Fibroblast of peridontal ligament (primary cell): ENCODE measurements around the gene MYPOP.
"Not testable (repeated sequence)": the region's sequence is repeated elsewhere in the genome, so short reads cannot be mapped to it uniquely, and the experiment has no call there.

Source experiments
- DNase-seq: peaks from one replicate; pipeline ENCODE4 v3.0.0-alpha.2; 2010; ENCODE audit errors: extremely low read depth

Gene MYPOP

DNA sequence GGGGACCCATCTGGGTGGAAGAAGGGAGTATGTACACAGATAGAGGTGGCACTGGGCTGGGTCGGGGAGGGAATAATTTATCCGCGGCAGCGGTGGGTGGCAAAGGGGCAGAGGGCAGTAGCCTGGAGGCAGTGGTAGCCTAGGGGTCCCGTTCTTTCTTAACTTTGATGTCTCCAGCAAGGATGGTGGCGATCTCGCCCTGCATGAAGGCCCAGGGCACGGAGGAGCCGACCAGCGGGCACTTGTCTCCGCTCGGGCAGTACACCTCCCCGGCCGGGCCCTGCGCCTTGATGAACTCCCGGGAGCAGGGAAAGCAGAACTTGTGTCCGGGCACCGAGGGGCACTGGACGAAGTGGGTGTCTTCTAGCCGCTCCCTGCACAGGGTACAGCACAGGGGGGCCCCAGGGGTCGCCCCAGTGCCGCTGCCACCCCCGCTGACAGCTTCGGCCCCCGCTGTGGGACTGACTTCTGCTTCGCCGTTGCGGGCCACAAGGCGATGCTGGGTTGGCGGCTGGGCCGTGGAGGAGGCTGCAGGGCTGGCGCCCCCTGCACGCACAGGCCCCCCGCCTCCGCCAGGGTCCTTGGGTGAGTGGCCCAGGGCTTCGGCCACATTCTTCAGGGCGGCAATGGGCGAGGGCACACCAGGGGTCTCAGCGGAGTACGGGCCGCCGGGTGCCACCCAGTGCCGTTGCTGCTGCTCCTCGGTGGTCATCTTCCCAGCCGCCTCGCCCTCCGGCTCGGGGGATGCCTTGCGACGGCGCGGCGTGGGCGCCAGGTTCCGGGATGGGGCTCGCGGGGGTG is 18.3 kb downstream of the MYPOP start:
- no peak for DNase-seq

DNA sequence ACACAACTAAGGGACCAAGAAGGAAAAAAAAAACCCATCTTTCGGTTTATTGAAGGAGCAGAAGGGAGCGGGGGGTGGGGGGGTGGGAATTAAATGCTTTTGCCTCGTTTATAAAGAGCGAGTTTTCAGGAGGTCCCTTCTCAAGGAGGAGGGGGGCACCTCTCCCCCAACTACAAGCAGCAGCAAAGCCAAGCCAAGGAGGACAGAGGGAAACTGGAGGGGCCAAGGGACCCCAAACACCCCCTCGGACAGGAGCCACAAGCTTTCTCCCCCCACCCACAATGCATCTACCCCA is 18.9 kb downstream of the MYPOP start:
- DNase-seq: no peak

DNA sequence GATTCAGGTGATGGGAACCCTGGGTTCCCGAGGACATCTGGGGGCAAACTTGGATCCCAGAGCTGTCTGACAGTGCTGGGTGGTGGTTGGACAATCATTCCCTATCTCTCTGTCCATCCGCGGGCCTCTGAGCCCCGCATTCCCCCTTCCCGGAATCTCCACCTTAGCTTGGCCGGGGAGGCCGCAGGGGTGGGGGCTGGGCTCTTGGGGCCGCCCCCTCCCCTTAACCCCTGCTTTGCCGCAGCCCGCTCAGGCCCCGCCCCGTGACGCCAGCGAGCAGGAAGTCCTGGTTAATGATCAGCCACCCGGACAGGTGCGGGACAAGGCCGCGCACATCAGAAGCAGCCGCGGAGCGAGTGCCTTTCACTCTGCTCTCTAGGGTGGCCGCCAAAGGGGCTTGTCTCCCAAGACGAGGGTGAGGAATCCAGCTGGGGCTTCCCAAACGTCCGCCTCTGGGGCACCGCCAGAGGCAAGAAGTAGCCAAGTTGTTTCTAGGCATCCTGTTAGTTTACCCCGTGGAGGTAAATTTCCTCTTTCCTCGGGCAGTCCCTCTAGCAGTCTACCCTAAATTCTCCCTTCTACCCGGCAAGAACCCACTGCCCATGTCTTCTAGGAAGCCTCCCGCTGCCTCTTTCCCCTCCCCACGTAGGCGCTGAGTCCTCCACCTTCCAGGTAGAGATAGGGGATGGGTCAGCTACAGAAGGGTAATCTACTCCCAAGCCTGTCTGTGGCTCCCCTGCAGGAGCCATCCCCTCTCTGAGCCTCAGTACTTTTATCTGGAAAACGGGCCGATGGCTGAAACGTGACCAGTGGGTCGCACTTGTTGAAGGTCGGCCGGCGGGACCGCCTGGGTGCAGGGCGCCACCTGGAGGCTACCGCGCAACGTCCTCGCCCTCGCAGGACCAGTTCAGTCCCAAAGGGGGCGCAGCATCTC is 19.5 kb downstream of the MYPOP start:
- DNase-seq: peak; percentile 86

DNA sequence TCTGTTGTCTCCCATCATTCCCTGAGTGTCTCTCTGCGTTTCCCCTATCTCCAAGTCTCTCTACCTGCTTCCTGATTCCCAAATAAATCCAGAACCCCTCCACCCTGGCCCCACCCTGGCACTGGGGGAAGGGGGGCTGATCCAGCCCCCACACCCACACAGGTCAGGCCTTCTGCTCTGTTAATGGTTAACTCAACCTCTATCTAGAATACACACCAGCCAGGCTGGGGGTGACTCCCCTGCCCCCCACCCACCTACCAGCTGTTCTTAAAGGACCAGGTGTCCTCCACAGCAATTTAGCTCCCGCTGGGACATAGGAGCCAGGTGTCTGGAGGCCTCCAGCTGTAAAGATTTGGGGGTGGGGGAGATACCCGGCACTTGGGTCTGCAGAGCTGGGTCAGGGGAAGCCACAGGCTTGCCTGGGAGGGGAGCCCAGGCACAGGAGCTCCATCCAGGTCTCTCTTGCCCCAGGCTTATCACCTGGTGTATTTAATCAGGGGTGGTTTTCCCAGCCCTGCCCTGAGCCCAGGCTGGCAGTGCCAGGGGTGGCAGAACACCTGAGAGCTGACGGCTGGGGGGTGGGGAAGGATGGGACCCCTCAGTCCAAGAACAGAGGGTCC is 20.4 kb downstream of the MYPOP start:
- DNase-seq: no peak

DNA sequence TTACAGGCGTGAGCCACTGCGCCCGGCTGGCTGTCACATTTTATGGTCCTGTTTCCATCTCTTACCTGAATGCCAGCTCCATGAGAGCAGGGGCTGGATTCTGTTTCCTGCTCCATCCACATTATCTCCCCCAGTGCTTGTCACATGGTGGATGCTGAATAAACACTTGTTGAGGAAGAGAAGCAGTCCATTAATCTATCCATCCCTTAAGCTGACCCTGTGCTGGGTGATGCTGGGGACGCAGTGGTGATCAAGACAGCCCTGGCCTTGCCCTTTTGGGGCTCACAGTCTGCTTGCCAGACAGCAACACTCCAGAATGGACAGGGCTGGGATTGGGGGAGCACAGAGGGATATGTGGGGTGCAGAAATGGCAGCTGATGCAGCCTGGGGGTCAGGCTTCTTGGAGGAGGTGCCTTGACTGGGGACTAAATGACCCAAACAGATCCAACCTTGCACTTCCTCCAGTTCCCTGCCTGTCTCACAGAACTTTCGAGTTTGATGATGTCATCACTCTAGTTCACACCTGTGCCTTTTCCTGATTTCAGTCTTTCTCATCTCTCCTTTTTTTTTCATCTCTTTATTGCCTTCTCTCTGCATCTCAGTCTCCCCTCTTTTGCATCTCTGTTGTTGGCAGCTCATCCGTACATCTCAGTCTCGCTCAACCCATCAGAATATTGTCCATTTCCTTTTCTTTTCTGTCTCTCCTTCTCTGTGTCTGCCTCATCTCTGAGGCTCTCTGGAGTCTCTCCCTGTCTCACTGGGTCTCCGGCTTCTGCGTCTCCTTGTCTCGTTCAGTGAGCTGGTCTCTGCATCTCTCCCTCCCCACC is 21.1 kb downstream of the MYPOP start:
- no peak for DNase-seq

DNA sequence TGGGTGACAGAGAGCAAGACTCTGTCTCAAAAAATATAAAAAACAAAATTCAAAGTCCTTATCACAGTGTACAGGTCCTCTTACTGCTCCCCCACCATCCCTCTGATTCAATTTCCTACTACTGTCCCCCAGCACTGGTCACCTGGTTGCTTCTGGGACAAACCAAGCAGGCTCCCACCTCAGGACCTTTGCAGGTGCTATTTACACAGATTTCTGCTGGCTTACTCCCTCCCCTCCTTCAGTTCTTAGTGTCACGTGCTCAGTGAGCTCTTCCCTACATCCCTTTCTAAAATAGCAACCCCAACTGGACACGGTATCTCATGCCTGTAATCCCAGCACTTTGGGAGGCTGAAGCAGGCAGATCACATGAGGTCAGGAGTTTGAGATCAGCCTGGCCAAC is 22.4 kb downstream of the MYPOP start:
- DNase-seq: no peak

DNA sequence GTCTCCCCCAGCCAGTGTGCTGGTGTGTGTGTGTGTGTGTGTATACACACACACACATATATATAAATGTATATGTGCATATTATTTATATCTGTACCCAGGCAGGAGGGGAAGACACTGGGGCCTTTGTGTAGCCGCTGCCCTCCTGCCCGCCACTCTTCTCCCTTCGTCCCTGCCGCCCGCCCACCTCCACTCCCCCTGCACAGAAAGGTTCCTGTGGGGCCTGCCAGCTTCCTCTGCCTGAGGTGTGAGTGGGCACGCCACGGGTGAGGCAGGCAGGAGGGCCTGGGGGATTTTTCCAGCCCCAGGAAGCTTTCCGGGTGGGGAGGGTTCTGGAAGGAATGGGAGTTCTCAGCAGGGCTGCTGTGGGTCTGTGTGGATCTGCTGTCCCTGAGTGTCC is 23.4 kb downstream of the MYPOP start:
- no peak for DNase-seq

DNA sequence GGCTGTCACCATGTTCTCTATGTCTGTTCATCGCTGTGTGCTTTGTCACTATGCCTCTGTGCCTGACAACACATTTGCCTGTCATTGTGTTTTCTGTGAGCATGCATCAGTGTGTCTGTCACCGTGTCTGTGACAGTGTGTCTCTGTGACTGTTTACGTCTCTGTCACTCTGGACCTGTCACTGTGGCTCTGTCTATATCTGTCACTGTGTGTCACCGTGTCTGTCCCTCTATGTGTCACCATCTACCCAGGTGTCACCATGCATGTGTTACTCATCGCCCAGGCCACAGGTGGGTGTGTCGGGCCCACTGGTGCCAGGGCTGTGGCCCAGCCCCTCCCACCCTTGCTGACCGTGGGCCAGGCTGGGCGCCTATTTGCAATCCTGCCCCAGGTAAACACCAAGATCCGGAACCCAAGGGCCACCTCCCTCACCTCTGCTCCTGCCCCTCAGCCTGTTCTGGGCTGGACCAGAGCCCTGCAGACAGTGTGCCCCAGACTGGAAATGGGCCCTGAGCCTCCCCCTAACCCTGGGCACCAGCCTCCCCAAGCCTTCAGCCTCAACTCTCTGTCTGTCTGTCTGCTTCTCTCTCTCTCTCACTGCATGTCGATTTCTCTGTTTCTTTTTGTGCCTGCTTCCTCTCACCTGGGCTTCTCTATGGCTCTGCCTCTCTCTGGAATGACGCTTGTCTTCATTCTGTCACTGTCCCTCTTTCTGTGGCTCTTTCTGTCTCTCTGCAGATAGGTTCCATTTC is 24.2 kb downstream of the MYPOP start:
- no peak for DNase-seq

DNA sequence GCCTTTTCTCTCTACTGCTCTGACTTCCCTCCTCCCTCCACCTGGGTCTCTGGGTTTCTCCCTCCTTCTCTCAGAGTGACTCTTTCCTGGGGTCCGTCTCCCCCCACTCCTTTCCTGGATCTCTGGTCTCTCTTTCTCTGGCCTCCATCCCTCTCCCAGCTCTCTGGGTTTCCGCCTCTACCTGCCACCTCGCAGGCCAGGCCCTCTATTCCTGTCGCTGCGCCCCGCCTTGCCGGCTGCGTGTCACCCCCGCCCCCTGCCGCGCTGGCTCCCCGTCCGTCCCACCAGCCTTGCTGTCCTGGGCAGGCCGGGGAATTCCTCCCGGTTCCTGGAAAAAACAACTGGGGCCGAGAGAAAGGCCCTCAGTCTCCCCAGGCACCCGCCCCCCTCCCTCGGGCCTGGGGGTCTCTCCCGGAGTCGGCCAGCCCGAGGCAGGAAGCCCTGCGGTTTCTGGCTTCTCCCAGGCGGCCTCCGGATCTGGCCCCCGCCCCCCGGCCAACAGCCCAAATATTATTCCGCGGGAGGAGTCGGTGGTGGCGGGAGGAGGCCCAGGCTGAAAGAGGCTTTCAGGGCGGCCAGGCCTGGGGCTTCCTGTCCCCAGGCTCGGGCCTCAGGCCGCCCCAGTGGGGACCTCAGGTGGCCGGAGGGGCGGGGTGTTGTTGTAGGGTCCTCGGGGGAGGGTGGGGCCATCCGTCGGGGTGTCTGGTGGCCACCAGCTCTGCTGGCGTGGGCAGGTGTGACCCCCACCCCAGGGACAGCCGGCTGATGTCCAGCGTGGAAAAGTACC is 25.8 kb downstream of the MYPOP start:
- no peak for DNase-seq

DNA sequence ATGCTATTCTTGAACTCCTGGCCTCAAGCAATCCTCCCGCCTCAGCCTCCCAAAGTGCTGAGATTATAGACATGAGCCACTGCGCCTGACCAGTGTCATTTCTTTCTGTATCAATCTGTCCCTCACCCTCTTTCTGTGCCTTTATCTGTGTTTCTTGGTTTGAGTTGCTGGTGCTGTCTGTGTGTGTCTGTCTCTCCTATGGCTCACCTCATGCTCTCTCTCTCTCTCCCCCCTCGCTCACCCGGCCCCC is 26.3 kb downstream of the MYPOP start:
- no peak for DNase-seq

DNA sequence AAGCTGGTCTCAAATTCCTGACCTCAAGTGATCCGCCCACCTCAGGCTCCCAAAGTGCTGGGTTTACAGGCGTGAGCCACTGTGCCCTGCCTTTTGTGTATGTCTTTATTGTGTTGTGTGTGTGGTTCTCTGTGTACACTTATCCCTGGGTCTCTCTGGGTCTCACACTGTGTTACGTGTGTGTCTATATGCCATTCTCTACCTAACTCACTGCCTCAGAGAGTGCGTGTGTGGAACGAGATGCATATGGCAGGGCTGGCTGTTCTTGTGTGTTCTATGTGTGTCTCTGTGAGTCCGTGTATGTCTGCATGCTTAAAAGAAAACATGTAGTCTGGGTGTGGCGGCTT is 27.8 kb downstream of the MYPOP start:
- no peak for DNase-seq

DNA sequence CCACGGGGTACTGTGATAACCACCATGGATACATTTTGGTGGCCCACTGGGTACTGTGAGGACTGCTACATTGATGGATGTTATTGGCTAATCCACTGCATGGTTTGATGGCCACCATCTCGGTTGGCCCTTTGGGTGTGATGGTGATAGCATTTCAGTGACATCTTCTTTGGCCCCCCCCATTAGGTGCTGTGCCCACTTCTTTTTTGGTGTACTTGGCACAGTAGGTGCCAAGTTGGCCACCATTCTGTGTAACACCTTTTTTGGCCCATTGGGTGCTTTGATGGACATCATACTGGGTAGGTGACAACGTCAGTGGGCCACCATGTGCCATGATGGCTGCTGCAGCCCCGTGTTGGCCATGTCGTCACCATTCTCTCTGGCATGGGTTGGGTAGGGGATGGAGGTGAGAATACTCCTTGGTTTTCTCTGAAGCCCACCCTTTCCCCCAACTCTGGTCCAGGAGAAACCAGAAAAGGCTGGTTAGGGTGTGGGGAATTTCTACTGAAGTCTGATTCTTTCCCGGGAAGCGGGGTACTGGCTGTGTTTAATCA is 29.1 kb downstream of the MYPOP start:
- no peak for DNase-seq

DNA sequence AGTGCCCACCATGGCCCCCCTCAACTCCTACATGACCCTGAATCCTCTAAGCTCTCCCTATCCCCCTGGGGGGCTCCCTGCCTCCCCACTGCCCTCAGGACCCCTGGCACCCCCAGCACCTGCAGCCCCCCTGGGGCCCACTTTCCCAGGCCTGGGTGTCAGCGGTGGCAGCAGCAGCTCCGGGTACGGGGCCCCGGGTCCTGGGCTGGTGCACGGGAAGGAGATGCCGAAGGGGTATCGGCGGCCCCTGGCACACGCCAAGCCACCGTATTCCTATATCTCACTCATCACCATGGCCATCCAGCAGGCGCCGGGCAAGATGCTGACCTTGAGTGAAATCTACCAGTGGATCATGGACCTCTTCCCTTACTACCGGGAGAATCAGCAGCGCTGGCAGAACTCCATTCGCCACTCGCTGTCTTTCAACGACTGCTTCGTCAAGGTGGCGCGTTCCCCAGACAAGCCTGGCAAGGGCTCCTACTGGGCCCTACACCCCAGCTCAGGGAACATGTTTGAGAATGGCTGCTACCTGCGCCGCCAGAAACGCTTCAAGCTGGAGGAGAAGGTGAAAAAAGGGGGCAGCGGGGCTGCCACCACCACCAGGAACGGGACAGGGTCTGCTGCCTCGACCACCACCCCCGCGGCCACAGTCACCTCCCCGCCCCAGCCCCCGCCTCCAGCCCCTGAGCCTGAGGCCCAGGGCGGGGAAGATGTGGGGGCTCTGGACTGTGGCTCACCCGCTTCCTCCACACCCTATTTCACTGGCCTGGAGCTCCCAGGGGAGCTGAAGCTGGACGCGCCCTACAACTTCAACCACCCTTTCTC is 30.1 kb downstream of the MYPOP start:
- no peak for DNase-seq

DNA sequence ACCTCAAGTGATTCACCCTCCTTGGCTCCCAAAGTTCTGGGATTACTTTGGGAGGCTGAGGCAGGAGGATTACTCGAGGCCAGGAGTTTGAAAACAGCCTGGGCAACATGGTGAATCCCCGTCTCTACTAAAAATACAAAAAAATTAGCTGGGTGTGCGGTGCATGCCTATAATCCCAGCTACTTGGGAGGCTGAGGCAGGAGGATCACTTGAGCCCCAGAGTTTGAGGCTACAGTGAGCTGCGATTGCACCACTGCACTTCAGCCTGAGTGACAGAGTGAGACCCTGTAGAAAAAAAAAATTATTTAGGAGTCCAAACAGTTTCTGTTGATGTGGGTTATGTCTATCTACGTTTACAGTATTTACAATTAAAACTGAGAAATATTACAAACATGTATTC is 31.6 kb downstream of the MYPOP start:
- no peak for DNase-seq

DNA sequence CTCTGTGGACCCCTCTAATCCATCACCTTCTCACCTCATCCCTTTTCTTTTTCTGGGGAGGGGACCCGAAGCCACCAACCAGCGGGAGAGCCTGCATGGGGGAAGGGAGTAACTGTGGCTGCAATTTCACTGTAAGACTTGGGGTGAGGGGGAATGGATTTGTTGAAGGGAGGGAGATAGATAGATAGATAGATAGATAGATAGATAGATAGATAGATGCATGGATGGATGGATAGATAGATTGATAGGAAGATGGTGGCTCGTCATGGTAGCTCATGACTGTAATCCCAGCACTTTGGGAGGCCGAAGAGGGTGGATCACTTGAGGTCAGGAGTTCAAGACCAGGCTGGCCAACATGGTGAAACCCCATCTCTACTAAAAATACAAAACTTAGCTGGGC is 35.2 kb downstream of the MYPOP start:
- DNase-seq: not testable (repeated sequence)

DNA sequence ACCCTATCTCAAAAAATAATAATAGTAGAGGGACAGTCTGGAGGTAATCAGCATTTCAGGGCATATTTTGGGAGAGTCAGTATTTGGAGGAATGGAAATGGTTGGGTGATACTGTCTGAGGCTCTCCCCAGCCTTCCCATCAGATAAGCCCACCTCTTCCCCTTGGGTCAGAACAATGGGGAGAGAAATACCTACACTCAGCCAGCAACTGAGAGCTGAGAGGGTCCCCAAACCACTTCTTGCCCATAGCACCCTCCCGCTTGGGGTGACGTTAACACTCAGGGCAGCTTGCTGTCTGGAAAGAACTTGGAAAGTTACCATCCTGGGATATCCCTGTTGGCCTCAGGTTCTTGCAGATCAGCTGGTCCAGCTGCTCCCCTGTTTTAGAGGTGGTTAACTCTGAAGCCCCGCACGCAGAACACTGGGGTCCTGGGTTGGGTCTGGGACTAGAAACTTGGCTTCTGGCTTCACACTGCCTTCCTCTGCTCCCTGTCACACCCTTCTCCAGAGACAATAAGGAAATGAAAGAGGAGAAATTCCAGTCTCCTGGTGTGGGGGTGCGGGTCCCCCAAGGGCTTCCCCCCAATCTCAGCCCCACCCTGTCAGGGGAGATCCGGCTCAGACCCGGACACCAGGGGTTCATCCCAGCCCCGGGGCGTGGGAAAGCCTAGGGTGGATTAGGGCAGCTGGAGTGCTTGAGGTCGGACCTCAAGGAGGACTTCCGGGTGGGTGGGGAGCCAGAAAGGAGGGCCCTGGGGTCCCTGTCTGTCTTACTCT is 35.8 kb downstream of the MYPOP start:
- DNase-seq: no peak

DNA sequence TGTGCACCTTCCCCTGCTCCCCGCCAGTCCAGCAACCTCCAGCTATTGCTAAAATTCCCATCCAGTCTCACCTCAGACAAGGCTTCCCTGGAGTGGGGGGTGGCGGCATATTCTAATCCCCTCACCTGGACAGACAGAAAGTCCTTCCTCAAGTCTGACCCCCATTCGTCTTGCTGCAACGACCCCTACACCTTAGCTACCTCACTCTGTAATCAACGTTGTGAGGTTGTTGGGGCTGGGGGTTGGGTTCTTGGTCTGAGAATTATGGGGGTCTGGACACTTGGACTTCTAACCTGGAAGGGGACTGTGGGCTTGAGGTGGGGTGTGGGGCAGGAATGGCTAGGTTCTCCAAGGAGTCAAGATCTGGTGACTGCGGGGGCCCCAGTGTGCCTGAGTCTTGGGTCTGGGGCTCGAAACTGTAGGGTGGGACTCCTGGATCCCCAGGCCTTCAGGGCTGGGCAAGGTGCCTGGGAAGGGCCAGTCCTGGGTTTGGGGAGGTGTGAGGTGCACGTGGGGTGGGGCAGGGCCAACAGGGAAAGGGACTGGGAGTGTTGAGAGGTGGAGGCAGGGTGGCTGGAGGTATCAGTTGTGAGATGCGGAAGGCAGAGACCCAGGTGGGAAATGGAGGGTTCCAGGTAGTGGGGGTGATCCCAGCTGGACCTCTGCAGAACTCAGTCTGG is 37.0 kb downstream of the MYPOP start:
- DNase-seq: no peak

DNA sequence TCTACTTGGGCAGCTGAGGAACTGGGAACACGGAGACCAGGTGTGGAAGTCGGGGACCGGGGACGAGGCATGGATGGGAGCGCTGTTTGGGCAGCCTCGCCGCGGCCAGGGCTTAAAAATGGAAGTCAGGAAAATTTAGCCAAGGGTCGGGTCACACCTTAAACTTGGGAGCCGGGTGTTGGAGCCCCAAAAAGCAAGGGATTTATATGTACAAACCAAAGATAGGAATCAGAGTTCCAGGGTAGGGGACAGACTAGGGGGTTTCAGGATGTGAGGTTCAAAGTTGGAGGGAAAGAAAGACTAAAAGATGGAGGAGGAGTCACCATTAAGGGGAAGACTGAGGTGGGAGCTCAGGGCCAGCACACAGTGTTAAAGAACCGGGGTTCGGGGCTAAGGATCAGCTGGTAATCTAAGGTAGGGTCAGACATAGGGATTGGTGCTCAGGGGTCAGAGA is 37.8 kb downstream of the MYPOP start:
- DNase-seq: no peak
